CD14-positive monocyte (primary cell): Measurements from ENCODE around the gene LTF. TPM values are rescaled to one million over a fixed set of nuclear protein-coding genes. Genes with fewer than 3 reads are reported as not detected.
A peak's percentile ranks its signal among the peaks of the same experiment; 100 is the strongest.

Source experiments
- DNase-seq, 3 donors: peaks; one replicate each; pipeline ENCODE4 v3.0.0-alpha.2; 2011 to 2022
- H2AFZ ChIP-seq: 2 replicates; pipeline ENCODE4 v1.6.0; 2012; ENCODE audit warnings: mild to moderate bottlenecking, low read depth, low read length, inconsistent platforms; ENCODE audit not compliant: insufficient read depth, poor library complexity, severe bottlenecking
- H3K27ac ChIP-seq, 2 donors: 1 replicate in 1 of 2; 2 replicates in 1 of 2; pipeline ENCODE4 v1.5.1; 2012 to 2013; ENCODE audit warnings: low read length in 2 of 2, control low read depth in 1 of 2, inconsistent platforms in 1 of 2, low read depth in 1 of 2, mild to moderate bottlenecking in 1 of 2
- H3K27me3 ChIP-seq, 2 donors: one replicate each; pipeline versions ENCODE4 v1.6.0 to v1.6.1; 2011 to 2013; ENCODE audit warnings: low read length in 2 of 2; ENCODE audit not compliant: control insufficient read depth in 2 of 2, insufficient read depth in 2 of 2
- H3K36me3 ChIP-seq, 2 donors: replicated peaks in 1 of 2; 1 replicate in 1 of 2; 2 replicates in 1 of 2; pipeline versions ENCODE4 v1.5.1 to v1.6.1; 2012 to 2013; ENCODE audit warnings: low read length in 2 of 2, control low read depth in 1 of 2, inconsistent platforms in 1 of 2, mild to moderate bottlenecking in 1 of 2; ENCODE audit not compliant: insufficient read depth in 2 of 2, control insufficient read depth in 1 of 2
- H3K4me1 ChIP-seq, 2 donors: 1 replicate in 1 of 2; 2 replicates in 1 of 2; pipeline versions ENCODE4 v1.5.1 to v1.6.1; 2012 to 2013; ENCODE audit warnings: low read length in 2 of 2, control low read depth in 1 of 2, inconsistent platforms in 1 of 2, mild to moderate bottlenecking in 1 of 2, moderate library complexity in 1 of 2; ENCODE audit not compliant: insufficient read depth in 2 of 2, control insufficient read depth in 1 of 2
- H3K4me2 ChIP-seq: replicated peaks from 2 replicates; pipeline ENCODE3; 2012; ENCODE audit warnings: low read length, moderate library complexity, mild to moderate bottlenecking; ENCODE audit not compliant: poor library complexity, severe bottlenecking; ENCODE audit errors: extremely low read depth
- H3K4me3 ChIP-seq, 3 experiments: fragments of 200-600 bp in 1 of 3; sonication (generic) in 1 of 3; replicated peaks in 1 of 3; 1 replicate in 2 of 3; 2 replicates in 1 of 3; pipeline ENCODE4 v1.5.1; 2011 to 2013; ENCODE audit warnings: low read length in 3 of 3, mild to moderate bottlenecking in 3 of 3, control low read depth in 2 of 3, low read depth in 2 of 3, inconsistent platforms in 1 of 3, moderate library complexity in 1 of 3
- H3K79me2 ChIP-seq: 2 replicates; pipeline ENCODE4 v1.6.0; 2012; ENCODE audit warnings: mild to moderate bottlenecking, control low read depth, inconsistent platforms, low read length, moderate library complexity; ENCODE audit not compliant: insufficient read depth
- H3K9ac ChIP-seq: 2 replicates; pipeline ENCODE4 v1.6.0; 2017; ENCODE audit warnings: low read length, mild to moderate bottlenecking; ENCODE audit not compliant: insufficient read depth, poor library complexity, severe bottlenecking
- H3K9me3 ChIP-seq, 2 donors: replicated peaks in 1 of 2; 1 replicate in 1 of 2; 2 replicates in 1 of 2; pipeline versions ENCODE4 v1.5.1 to v1.6.1; 2012 to 2013; ENCODE audit warnings: low read length in 2 of 2, control low read depth in 1 of 2; ENCODE audit not compliant: control insufficient read depth in 1 of 2, insufficient read depth in 1 of 2
- H4K20me1 ChIP-seq: 2 replicates; pipeline ENCODE4 v1.6.0; 2012; ENCODE audit warnings: mild to moderate bottlenecking, low read length, control low read depth, moderate library complexity; ENCODE audit not compliant: insufficient read depth
- H3K27ac Mint-ChIP-seq, 7 donors: one replicate each; pipeline ENCODE4 v1.8.0; 2020; ENCODE audit warnings: mild to moderate bottlenecking in 7 of 7, mixed read lengths in 7 of 7, moderate library complexity in 6 of 7, inconsistent platforms in 2 of 7
- H3K27me3 Mint-ChIP-seq, 3 donors: one replicate each; pipeline ENCODE4 v1.8.0; 2021 to 2022; ENCODE audit warnings: low read depth in 3 of 3, mild to moderate bottlenecking in 3 of 3, mixed read lengths in 3 of 3, moderate library complexity in 3 of 3, inconsistent platforms in 1 of 3
- H3K36me3 Mint-ChIP-seq, 2 donors: one replicate each; pipeline ENCODE4 v1.8.0; 2020; ENCODE audit warnings: mixed read lengths in 2 of 2, inconsistent platforms in 1 of 2, mild to moderate bottlenecking in 1 of 2
- H3K4me1 Mint-ChIP-seq: one replicate; pipeline ENCODE4 v1.8.0; 2020; ENCODE audit warnings: mild to moderate bottlenecking, mixed read lengths
- H3K4me3 Mint-ChIP-seq, 2 donors: one replicate each; pipeline ENCODE4 v1.8.0; 2020; ENCODE audit warnings: mild to moderate bottlenecking in 2 of 2, mixed read lengths in 2 of 2, moderate library complexity in 1 of 2
- H3K9me3 Mint-ChIP-seq, 7 donors: one replicate each; pipeline ENCODE4 v1.8.0; 2020 to 2022; ENCODE audit warnings: mixed read lengths in 7 of 7, mild to moderate bottlenecking in 6 of 7, moderate library complexity in 6 of 7, inconsistent platforms in 2 of 7
- whole genome bisulfite sequencing: methylation state at CpG from one replicate; pipeline ENCODE4 v1.1.5; 2013; ENCODE audit warnings: missing lambda C conversion rate; ENCODE audit not compliant: insufficient coverage; 5-methylcytosine and 5-hydroxymethylcytosine counted together
- intact Hi-C, 2 donors: fragments of 100-400 bp; cut with micrococcal nuclease; formaldehyde crosslinking; loops; one replicate each; pipeline versions ENCODE4 v1.15.0 to v1.15.1; 2023
- polyA minus RNA-seq: library from RNA; depleted of rRNA, polyadenylated mRNA; stranded (reverse); fragments of >200 nt; gene quantifications from 2 replicates; pipeline ENCODE4 v1.2.3, GENCODE V29; 2012
- polyA plus RNA-seq, 3 donors: library from polyadenylated mRNA; depleted of rRNA in 1 of 3; unstranded in 2 of 3; stranded (reverse) in 1 of 3; fragments of 300-500 nt in 2 of 3; fragments of >200 nt in 1 of 3; fragmentation: Illumina TruSeq in 2 of 3; gene quantifications; 1 replicate in 2 of 3; 2 replicates in 1 of 3; pipeline ENCODE4 v1.2.3, GENCODE V29; 2012 to 2021
- total RNA-seq, 12 experiments: library from RNA in 1 of 12; stranded (reverse) in 1 of 12; fragments of 120-200 nt in 1 of 12; gene quantifications; one replicate each; pipeline ENCODE4 v1.2.4 and lab custom pipeline; 2013 to 2026; ENCODE audit warnings: mixed read lengths in 6 of 12, inconsistent platforms in 1 of 12
- TF ChIP-seq, protein P1 (sequence below): fragments of 200-600 bp; IDR thresholded peaks from one replicate; pipeline ENCODE4 v1.8.0; 2022; ENCODE audit warnings: antibody characterized with exemption, mild to moderate bottlenecking

The LTF gene
- total RNA-seq (2013) = not detected
- polyA plus RNA-seq = not detected
- not detected in 2 replicates for polyA minus RNA-seq
- 0 to 1.4 (median 0.16) reads per million in 11 experiments for total RNA-seq (lab: John Stamatoyannopoulos, UW)

DNA sequence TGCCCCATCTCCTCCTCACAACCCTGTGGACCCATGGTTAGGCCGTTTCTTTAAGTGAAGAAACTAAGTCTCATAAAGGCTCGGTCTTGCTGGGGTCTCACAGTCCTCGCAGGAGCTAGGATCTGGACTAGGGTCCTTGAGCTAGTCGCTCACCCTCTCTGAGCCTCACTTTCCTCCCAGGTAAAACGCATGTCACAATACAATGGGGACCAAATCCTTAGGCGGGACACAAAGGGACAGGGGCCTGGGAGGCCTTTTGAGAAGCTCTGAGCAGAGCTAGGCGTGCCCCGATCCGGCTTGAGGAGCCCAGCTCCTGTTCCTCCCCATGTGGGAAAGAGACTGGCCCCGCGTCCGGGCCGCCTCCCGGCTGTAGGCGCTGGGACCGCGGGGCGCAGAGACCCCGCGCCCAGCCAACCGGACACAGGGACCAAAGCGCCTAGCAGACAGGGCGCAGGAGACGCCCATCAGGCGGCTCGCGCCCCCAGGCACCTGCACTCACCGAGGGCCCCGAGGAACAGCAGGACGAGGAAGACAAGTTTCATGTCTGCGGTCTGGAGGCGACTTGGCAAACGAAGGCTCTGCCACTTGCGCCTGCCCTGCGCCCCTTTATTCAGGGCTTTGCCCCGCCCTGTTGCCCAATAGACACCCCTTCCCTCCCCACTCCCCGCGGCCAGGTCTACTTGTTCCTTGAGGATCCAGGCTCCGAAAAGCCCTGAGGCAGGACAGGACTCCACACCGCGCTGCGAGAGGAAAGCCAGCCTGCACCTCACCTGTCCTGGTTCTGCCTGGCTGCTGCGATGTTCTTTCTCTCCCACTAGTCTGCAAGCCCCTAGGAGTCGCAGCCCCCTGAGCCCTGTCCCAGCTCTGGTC, at the start of gene LTF:
Gene LTF (minus strand): TSS at position 580 of the 870 bp plus-strand sequence. CDS start 38 bp downstream, at position 542.
- Mint-ChIP-seq H3K27ac (peak within 1 kb of the TSS in 1 of 7 donors; percentile 11), H3K4me1 (peaks cover 46% of the 10 kb centered on the region), H3K27me3 (peaks cover 32 to 47% (median 44%) of the 10 kb centered on the region in 3 donors), H3K4me3 (peak within 1 kb of the TSS in 1 of 2 donors; percentile 80), H3K9me3 (peaks cover 0 to 10% (median 5%) of the 10 kb centered on the region in 7 donors), H3K36me3 (no peaks in the 10 kb centered on the region)
- Histone ChIP-seq H3K27ac (no peak within 1 kb of the TSS), H3K9me3 (no peaks in the 10 kb centered on the region), H4K20me1 (no peaks in the 10 kb centered on the region), H3K4me1 (peaks cover 27 to 29% of the 10 kb centered on the region in 2 donors), H3K9ac (no peak within 1 kb of the TSS), H3K79me2 (no peaks in the 10 kb centered on the region), H3K4me3 (no peak within 1 kb of the TSS), H2AFZ (no peak within 1 kb of the TSS), H3K4me2 (peak within 1 kb of the TSS; percentile 31), H3K36me3 (no peaks in the 10 kb centered on the region), H3K27me3 (peaks cover 5 to 32% of the 10 kb centered on the region in 2 donors)
- WGBS = 19% methylated on average over 39 of the region's 44 CpGs
- TF ChIP-seq, protein P1, sequence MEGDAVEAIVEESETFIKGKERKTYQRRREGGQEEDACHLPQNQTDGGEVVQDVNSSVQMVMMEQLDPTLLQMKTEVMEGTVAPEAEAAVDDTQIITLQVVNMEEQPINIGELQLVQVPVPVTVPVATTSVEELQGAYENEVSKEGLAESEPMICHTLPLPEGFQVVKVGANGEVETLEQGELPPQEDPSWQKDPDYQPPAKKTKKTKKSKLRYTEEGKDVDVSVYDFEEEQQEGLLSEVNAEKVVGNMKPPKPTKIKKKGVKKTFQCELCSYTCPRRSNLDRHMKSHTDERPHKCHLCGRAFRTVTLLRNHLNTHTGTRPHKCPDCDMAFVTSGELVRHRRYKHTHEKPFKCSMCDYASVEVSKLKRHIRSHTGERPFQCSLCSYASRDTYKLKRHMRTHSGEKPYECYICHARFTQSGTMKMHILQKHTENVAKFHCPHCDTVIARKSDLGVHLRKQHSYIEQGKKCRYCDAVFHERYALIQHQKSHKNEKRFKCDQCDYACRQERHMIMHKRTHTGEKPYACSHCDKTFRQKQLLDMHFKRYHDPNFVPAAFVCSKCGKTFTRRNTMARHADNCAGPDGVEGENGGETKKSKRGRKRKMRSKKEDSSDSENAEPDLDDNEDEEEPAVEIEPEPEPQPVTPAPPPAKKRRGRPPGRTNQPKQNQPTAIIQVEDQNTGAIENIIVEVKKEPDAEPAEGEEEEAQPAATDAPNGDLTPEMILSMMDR = no peak
- no peak for DNase-seq
- intact Hi-C loops = no loop called here

DNA sequence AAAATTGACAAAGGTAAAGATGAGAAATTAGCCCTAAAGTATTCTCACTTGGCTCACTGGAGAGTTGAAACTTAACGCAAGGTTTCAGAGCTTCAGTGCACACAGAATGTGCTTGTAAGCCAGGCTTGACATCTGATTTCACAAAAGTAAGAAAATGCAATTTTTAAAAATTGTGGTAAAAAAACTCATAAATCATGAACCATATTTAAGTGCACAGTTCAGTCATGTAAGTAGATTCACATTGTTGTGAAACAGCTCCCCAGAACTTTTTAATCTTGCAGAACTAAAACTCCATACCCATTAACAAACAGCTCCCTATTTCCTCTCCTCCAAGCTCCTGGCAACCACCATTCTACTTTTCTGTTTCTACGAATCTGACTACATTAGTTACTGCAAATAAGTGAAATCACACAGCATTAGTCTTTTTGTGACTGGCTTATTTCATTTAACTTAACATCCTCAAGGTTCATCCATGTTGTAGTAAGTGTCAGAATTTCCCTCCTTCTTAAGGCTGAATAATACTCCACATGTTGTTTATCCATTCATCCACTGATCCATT, 47.6 kb upstream of the LTF start:
- no peaks in the 10 kb centered on the region for H3K36me3 Mint-ChIP-seq
- H3K36me3 ChIP-seq = no peaks in the 10 kb centered on the region
- no peak overlapping the region for H2AFZ ChIP-seq
- no peak overlapping the region for H3K27ac ChIP-seq
- no peak overlapping the region for H3K4me3 Mint-ChIP-seq
- H3K9ac ChIP-seq = no peak overlapping the region
- DNase-seq = no peak
- no peaks in the 10 kb centered on the region for H3K9me3 Mint-ChIP-seq
- H3K4me1 ChIP-seq = no peaks in the 10 kb centered on the region
- WGBS = no CpG with 5 or more reads among the region's 2 CpGs
- H3K27me3 Mint-ChIP-seq = peaks cover 0 to 2% (median 0%) of the 10 kb centered on the region in 3 donors
- H4K20me1 ChIP-seq = no peaks in the 10 kb centered on the region
- no peaks in the 10 kb centered on the region for H3K4me1 Mint-ChIP-seq
- no peaks in the 10 kb centered on the region for H3K79me2 ChIP-seq
- H3K27me3 ChIP-seq = no peaks in the 10 kb centered on the region
- H3K27ac Mint-ChIP-seq = no peak overlapping the region
- TF ChIP-seq, protein P1 = no peak
- H3K4me2 ChIP-seq = no peak overlapping the region
- H3K4me3 ChIP-seq = no peak overlapping the region
- intact Hi-C loops = no loop called here
- H3K9me3 ChIP-seq = no peaks in the 10 kb centered on the region
